Measurements from ENCODE around the gene ARHGAP44. TPM values are rescaled to one million over a fixed set of nuclear protein-coding genes. Genes with fewer than 3 reads are reported as not detected.

The ARHGAP44 gene
- total RNA-seq, 1 experiment from 2014 or later = 0.40 TPM

DNA sequence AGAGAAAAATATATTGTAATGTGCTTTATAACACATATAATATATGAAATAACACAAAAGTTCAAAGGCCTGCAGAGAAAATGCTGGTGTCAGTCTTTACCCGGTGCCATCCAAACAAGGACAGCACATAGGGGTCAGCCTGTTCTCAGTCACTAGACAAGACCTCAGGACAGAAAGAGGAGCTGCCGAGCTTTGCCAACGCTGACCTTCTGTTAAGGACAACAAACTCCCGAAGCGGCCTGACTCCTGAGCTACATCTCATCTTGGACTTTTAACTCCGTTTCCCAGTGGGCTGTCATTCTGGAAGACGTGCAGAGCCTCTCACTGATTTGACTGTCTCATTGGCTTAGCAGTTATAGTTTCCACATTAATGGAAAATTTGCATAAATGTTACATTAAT lies 221.7 kb downstream of the ARHGAP44 start:
- no peak overlapping the region for H3K4me2 ChIP-seq (ENCODE audit: low read length)
- peaks cover 3% of the 10 kb centered on the region; the same call in 1 of the 2 replicates for H3K4me1 ChIP-seq (ENCODE audit: insufficient read depth, low read length)
- no peaks in the 10 kb centered on the region for H3K9me2 ChIP-seq (replicated peaks; ENCODE audit: low read length)
- no peak overlapping the region for H3K9ac ChIP-seq (ENCODE audit: low read length)
- ChIA-PET CTCF (no interaction called here), POLR2A (ENCODE audit: unreplicated experiment) (no interaction called here)
- ATAC-seq (no peak), DNase-seq (no peak)
- H3F3A ChIP-seq (ENCODE audit: low read length, unreplicated experiment) = no peaks in the 10 kb centered on the region
- H4K20me1 ChIP-seq (ENCODE audit: low read length) = no peaks in the 10 kb centered on the region
- H2AFZ ChIP-seq (ENCODE audit: low read length) = no peak overlapping the region
- no TSS peak for BruUV-seq (replicated peaks)
- no peak overlapping the region for H3K27ac ChIP-seq (ENCODE audit: low read length)
- no peak for TF ChIP-seq EZH2phosphoT487 (IDR thresholded peaks at IDR 0.05; ENCODE audit: borderline replicate concordance, low read length)
- TF ChIP-seq, protein P1, sequence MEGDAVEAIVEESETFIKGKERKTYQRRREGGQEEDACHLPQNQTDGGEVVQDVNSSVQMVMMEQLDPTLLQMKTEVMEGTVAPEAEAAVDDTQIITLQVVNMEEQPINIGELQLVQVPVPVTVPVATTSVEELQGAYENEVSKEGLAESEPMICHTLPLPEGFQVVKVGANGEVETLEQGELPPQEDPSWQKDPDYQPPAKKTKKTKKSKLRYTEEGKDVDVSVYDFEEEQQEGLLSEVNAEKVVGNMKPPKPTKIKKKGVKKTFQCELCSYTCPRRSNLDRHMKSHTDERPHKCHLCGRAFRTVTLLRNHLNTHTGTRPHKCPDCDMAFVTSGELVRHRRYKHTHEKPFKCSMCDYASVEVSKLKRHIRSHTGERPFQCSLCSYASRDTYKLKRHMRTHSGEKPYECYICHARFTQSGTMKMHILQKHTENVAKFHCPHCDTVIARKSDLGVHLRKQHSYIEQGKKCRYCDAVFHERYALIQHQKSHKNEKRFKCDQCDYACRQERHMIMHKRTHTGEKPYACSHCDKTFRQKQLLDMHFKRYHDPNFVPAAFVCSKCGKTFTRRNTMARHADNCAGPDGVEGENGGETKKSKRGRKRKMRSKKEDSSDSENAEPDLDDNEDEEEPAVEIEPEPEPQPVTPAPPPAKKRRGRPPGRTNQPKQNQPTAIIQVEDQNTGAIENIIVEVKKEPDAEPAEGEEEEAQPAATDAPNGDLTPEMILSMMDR (conservative IDR thresholded peaks at IDR 0.05; ENCODE audit: low read depth, low read length) = no peak
- TF ChIP-seq EZH2 (IDR thresholded peaks at IDR 0.05; ENCODE audit: low read length, unreplicated experiment) = no peak
- peaks cover 18% of the 10 kb centered on the region for H3K79me2 ChIP-seq (ENCODE audit: low read length)
- no peaks in the 10 kb centered on the region for H3K9me3 ChIP-seq (ENCODE audit: low read length)
- H3K27me3 ChIP-seq (ENCODE audit: low read length) = no peaks in the 10 kb centered on the region
- peaks cover 74% of the 10 kb centered on the region for H3K36me3 ChIP-seq (ENCODE audit: low read depth, low read length)
- intact Hi-C loops (cut with micrococcal nuclease) = no loop called here
- H3K4me3 ChIP-seq (ENCODE audit: low read length) = no peak overlapping the region

DNA sequence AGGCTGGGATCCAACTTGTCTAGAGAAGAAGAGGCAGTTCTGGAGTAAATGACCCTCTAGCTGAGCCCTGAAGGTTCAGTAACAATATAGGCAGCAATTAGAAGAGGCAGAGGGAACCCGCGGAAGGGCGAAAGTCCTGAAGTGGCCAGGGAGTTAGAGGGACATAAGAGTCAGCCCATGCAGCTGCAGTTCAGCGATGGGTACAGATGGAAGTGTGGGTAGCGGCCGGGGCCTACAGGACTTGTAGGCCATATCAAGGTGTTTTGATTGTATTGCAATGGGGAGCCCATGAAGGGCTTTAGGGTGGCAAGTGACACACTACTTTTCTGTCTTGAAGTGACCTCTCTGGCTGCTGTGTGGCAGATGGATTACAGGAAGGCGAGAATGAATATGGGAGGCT lies 225.5 kb downstream of the ARHGAP44 start:
- POLR2A ChIA-PET (ENCODE audit: unreplicated experiment) = no interaction called here
- Histone ChIP-seq H3K27me3 (ENCODE audit: low read length) (no peaks in the 10 kb centered on the region), H3K4me3 (ENCODE audit: low read length) (no peak overlapping the region), H3K9ac (ENCODE audit: low read length) (no peak overlapping the region), H3K36me3 (ENCODE audit: low read depth, low read length) (peaks cover 61% of the 10 kb centered on the region), H3K4me2 (ENCODE audit: low read length) (no peak overlapping the region), H3K79me2 (ENCODE audit: low read length) (peaks cover 33% of the 10 kb centered on the region), H3K9me3 (ENCODE audit: low read length) (no peaks in the 10 kb centered on the region), H2AFZ (ENCODE audit: low read length) (no peak overlapping the region), H3K9me2 (replicated peaks; ENCODE audit: low read length) (no peaks in the 10 kb centered on the region), H3K27ac (ENCODE audit: low read length) (no peak overlapping the region), H3F3A (ENCODE audit: low read length, unreplicated experiment) (no peaks in the 10 kb centered on the region), H3K4me1 (ENCODE audit: insufficient read depth, low read length) (peaks cover 18% of the 10 kb centered on the region; the same call in 1 of the 2 replicates), H4K20me1 (ENCODE audit: low read length) (no peaks in the 10 kb centered on the region)
- ATAC-seq (no peak), DNase-seq (no peak)
- TF ChIP-seq EZH2 (IDR thresholded peaks at IDR 0.05; ENCODE audit: low read length, unreplicated experiment) (no peak), EZH2phosphoT487 (IDR thresholded peaks at IDR 0.05; ENCODE audit: borderline replicate concordance, low read length) (no peak)
- TF ChIP-seq, protein P1 (conservative IDR thresholded peaks at IDR 0.05; ENCODE audit: low read depth, low read length) = no peak
- no TSS peak for BruUV-seq (replicated peaks)
- intact Hi-C loops (cut with micrococcal nuclease) = loop anchor here (5.0 kb wide), 1 partner anchor 972 kb away; no protein-coding TSS in a partner anchor
- CTCF ChIA-PET = no interaction called here

DNA sequence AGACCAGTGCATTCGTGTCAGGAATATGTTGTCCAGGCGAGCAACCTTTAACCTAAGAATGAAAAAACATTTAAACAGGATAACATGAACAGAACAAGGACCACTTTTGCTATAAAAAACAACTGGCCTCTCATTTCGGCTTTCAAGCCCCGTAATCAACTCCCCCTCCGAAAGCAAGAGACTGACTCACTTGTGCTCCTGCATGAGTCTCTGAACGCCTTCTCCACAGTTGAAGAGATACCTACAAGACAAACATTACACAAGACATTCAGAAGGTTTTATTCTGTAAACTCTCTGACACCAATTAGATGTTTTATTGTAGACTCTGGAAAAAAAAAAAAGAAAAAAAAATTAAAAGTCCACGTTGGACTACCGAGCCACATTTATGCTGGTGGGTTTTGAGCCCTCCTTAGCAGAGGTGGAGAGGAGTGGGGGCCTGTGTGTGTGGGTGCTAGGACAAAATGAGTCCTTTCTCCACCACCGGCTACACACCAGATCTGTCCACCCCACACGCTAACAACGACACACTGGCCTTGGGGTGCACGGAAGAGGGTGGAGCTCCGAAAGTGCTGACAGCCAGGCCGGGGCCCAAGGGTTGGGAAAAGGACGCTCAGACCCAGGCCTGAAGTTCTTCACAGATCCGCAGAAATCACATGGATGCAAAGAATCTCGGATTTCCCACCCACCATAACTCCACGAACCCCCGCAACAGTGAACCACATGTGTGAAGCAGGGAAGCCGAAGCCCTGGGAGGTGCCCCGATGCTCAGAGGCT lies 227.8 kb downstream of the ARHGAP44 start:
- Histone ChIP-seq H3K9me2 (replicated peaks; ENCODE audit: low read length) (no peaks in the 10 kb centered on the region), H2AFZ (ENCODE audit: low read length) (peak overlapping the region; percentile 78), H3K27ac (ENCODE audit: low read length) (peak overlapping the region; percentile 75), H3K4me2 (ENCODE audit: low read length) (peak overlapping the region; percentile 92), H3K4me1 (ENCODE audit: insufficient read depth, low read length) (peaks cover 18% of the 10 kb centered on the region; the same call in 1 of the 2 replicates), H3K79me2 (ENCODE audit: low read length) (peaks cover 33% of the 10 kb centered on the region), H3K4me3 (ENCODE audit: low read length) (peak overlapping the region; percentile 90), H4K20me1 (ENCODE audit: low read length) (no peaks in the 10 kb centered on the region), H3K9ac (ENCODE audit: low read length) (peak overlapping the region; percentile 93), H3K27me3 (ENCODE audit: low read length) (no peaks in the 10 kb centered on the region), H3K36me3 (ENCODE audit: low read depth, low read length) (peaks cover 40% of the 10 kb centered on the region), H3F3A (ENCODE audit: low read length, unreplicated experiment) (no peaks in the 10 kb centered on the region), H3K9me3 (ENCODE audit: low read length) (no peaks in the 10 kb centered on the region)
- ChIA-PET CTCF (interaction anchor here (0.6 kb wide), 1 partner anchor 14 kb away, joined by 6 read pairs; no protein-coding TSS in a partner anchor), POLR2A (ENCODE audit: unreplicated experiment) (interaction anchor here (0.7 kb wide), 1 partner anchor 1020 kb away, joined by 4 read pairs; the partner anchor contains the start of gene ZNF18)
- peak; percentile 31 for DNase-seq
- TSS peak; percentile 38 for BruUV-seq (replicated peaks)
- no peak for TF ChIP-seq EZH2 (IDR thresholded peaks at IDR 0.05; ENCODE audit: low read length, unreplicated experiment)
- TF ChIP-seq, protein P1 (conservative IDR thresholded peaks at IDR 0.05; ENCODE audit: low read depth, low read length) = no peak
- intact Hi-C loops (cut with micrococcal nuclease) = loop anchor here (5.0 kb wide), 1 partner anchor 975 kb away; no protein-coding TSS in a partner anchor
- peak; percentile 9 for ATAC-seq
